ENCODE data around the gene DBNDD2. TPM values are rescaled to one million over a fixed set of nuclear protein-coding genes. Genes with fewer than 3 reads are reported as not detected.

The DBNDD2 gene
- total RNA-seq, 4 donors from 2014 or later = 74.5 to 122 (median 84.9) TPM

DNA sequence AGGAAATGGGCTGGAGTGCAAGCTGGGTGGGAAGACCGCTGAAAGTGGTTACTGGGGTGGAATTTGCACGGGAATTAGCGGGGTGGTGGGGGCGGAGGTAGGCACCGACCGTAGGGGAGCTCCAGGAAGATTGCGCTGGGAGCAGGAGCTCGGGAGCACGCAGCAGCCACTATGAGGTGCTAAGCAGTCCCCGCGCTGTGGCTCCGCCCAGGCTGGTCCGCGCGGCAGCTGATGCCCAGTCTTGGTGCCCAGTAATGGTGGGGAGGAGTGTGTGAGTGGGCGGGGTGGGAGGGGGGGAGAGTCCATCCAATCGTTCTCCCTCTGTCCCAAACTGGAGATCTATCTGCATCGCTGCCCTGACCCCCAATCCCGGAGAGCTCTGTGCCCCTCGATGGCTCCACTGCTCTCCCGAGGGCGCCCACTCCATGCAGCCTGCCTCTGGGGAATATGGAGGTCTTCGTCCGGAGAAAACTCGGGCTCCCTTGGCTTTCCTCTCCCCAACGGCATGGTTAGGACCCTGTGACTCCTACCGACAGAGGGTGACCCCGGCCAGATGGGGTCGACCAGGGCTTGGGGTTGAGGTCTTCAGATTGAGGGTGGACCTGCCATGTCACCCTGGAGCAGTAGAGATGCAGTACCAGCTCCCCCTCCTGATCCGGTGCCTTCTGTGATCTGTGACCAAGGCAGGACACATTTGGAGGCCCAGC lies 35.3 kb upstream of the DBNDD2 start:
- no peak for DNase-seq
- intact Hi-C loops (cut with DNase I; ENCODE audit: low total_unique reads) = loop anchor here (5.0 kb wide), 2 partner anchors 55 to 65 kb away; no protein-coding TSS in a partner anchor
- in situ Hi-C loops (cut with MboI; ENCODE audit: low pct_ligation_motif_present in 1 of 4, low pct_unique_long_range_greater_than_20kb in 1 of 4, low sequenced_read_pairs in 3 of 4) = loop anchor here in 3 of 4 donors (10.0 kb wide), 2 partner anchors 62 to 72 kb away; no protein-coding TSS in a partner anchor
- Histone ChIP-seq H3K4me1 (peaks cover 8 to 28% (median 14%) of the 10 kb centered on the region in 4 donors), H3K36me3 (peaks cover 0 to 7% (median 2%) of the 10 kb centered on the region in 4 donors), H3K27ac (peak overlapping the region; percentile 78 to 91 (median 88)), H3K9me3 (no peaks in the 10 kb centered on the region), H3K4me3 (peak overlapping the region in 1 of 4 donors; percentile 63), H3K27me3 (no peaks in the 10 kb centered on the region)
- 40 to 68% methylated on average over 4 to 28 of the region's 30 CpGs for WGBS, 2 donors (ENCODE audit: low coverage in 1 of 2)
- TF ChIP-seq EP300 (IDR thresholded peaks at IDR 0.05; ENCODE audit: low read depth) (no peak), POLR2A (IDR thresholded peaks at IDR 0.05) (no peak), POLR2AphosphoS5 (IDR thresholded peaks at IDR 0.05) (no peak)
- TF ChIP-seq, protein P1, sequence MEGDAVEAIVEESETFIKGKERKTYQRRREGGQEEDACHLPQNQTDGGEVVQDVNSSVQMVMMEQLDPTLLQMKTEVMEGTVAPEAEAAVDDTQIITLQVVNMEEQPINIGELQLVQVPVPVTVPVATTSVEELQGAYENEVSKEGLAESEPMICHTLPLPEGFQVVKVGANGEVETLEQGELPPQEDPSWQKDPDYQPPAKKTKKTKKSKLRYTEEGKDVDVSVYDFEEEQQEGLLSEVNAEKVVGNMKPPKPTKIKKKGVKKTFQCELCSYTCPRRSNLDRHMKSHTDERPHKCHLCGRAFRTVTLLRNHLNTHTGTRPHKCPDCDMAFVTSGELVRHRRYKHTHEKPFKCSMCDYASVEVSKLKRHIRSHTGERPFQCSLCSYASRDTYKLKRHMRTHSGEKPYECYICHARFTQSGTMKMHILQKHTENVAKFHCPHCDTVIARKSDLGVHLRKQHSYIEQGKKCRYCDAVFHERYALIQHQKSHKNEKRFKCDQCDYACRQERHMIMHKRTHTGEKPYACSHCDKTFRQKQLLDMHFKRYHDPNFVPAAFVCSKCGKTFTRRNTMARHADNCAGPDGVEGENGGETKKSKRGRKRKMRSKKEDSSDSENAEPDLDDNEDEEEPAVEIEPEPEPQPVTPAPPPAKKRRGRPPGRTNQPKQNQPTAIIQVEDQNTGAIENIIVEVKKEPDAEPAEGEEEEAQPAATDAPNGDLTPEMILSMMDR (IDR thresholded peaks at IDR 0.05) = peak in 1 of 5 experiments; percentile 23

DNA sequence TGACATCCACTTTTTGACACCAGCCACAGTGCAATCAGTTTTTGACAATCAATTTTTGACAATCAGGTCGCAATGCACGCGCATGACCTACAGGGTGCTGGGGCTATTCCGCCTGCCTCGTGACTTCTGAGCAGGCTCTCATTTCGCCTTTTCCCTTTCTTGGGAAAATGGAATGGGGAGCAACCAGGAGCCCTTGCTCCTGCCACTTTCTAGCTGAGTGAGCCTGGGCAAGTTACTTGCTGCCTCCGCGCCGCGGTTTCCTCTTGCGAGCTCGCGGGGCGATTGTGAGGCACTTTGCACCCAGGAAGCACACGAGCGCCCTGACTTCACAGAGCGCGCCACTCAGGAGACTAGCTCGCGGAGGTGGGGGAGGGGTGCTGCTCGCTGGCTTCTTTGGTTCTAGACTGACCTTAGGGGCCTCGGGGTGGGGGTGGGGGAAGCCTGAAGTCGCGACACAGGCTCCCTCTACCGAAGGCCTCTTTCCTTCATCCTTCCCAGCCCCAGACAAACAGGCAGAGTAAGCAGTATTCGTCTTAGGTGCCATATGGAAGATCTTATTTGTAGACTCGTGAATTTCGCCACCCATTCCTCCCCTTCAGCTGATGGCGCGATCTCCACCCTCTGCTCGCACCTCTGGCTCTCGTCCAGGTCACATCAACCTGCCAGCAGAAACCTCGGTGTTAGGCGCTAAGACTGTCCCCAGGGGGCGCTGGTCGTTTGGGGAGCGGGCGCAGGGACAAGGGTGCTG lies 34.6 kb upstream of the DBNDD2 start:
- Histone ChIP-seq H3K4me1 (peaks cover 8 to 26% (median 14%) of the 10 kb centered on the region in 4 donors), H3K36me3 (no peaks in the 10 kb centered on the region), H3K4me3 (peak overlapping the region; percentile 38 to 63 (median 49)), H3K27me3 (no peaks in the 10 kb centered on the region), H3K9me3 (no peaks in the 10 kb centered on the region), H3K27ac (peak overlapping the region; percentile 78 to 91 (median 88))
- 4% methylated on average over 37 of the region's 38 CpGs; no CpG with 5 or more reads in 1 of the 2 donors for WGBS, 2 donors (ENCODE audit: low coverage in 1 of 2)
- intact Hi-C loops (cut with DNase I; ENCODE audit: low total_unique reads) = loop anchor here (5.0 kb wide), 2 partner anchors 56 to 64 kb away; no protein-coding TSS in a partner anchor
- TF ChIP-seq, protein P1 (IDR thresholded peaks at IDR 0.05) = peak; percentile 88 to 97 (median 92)
- TF ChIP-seq EP300 (IDR thresholded peaks at IDR 0.05; ENCODE audit: low read depth) (no peak), POLR2A (IDR thresholded peaks at IDR 0.05) (peak; percentile 3), POLR2AphosphoS5 (IDR thresholded peaks at IDR 0.05) (peak in 2 of 3 donors; percentile 58 to 63)
- in situ Hi-C loops (cut with MboI; ENCODE audit: low pct_ligation_motif_present in 1 of 4, low pct_unique_long_range_greater_than_20kb in 1 of 4, low sequenced_read_pairs in 3 of 4) = loop anchor here in 3 of 4 donors (10.0 kb wide), 2 partner anchors 61 to 71 kb away; no protein-coding TSS in a partner anchor
- peak; percentile 95 for DNase-seq

DNA sequence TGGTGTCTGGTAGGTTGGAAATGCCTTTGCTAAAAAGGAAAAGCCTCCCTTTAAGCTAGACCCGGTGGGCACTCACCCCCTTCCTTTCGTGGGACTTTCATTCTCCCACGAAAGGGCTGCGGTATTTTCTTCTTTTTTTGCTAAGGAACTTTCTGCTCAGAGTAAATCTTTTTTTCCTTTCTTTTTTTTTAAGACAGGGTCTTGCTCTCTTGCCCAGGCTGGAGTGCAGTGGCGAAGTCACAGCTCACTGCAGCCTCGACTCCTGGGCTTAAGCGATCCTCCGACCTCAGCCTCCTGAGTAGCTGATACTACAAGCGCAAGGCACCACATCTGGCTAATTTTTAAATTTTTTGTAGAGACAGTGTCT lies 34.0 kb upstream of the DBNDD2 start:
- 53 to 71% methylated on average over 6 to 9 of the region's 9 CpGs for WGBS, 2 donors (ENCODE audit: low coverage in 1 of 2)
- Histone ChIP-seq H3K27ac (peak overlapping the region; percentile 78 to 91 (median 88)), H3K36me3 (no peaks in the 10 kb centered on the region), H3K9me3 (no peaks in the 10 kb centered on the region), H3K27me3 (no peaks in the 10 kb centered on the region), H3K4me1 (peaks cover 8 to 26% (median 14%) of the 10 kb centered on the region in 4 donors), H3K4me3 (peak overlapping the region in 3 of 4 donors; percentile 38 to 63 (median 38))
- no peak for TF ChIP-seq POLR2A (IDR thresholded peaks at IDR 0.05)
- TF ChIP-seq, protein P1 (IDR thresholded peaks at IDR 0.05) = peak in 2 of 5 experiments; percentile 8 to 10
- TF ChIP-seq EP300 (IDR thresholded peaks at IDR 0.05; ENCODE audit: low read depth) = no peak
- DNase-seq = no peak
- in situ Hi-C loops (cut with MboI; ENCODE audit: low pct_ligation_motif_present in 1 of 4, low pct_unique_long_range_greater_than_20kb in 1 of 4, low sequenced_read_pairs in 3 of 4) (loop anchor here in 3 of 4 donors (10.0 kb wide), 2 partner anchors 61 to 71 kb away; no protein-coding TSS in a partner anchor), intact Hi-C loops (cut with DNase I; ENCODE audit: low total_unique reads) (loop anchor here (5.0 kb wide), 2 partner anchors 57 to 63 kb away; no protein-coding TSS in a partner anchor)
